ENCODE data around the gene CBY2. TPM values are rescaled to one million over a fixed set of nuclear protein-coding genes. Genes with fewer than 3 reads are reported as not detected.

CBY2 gene
- total RNA-seq, 4 donors from 2014 or later = not detected

DNA sequence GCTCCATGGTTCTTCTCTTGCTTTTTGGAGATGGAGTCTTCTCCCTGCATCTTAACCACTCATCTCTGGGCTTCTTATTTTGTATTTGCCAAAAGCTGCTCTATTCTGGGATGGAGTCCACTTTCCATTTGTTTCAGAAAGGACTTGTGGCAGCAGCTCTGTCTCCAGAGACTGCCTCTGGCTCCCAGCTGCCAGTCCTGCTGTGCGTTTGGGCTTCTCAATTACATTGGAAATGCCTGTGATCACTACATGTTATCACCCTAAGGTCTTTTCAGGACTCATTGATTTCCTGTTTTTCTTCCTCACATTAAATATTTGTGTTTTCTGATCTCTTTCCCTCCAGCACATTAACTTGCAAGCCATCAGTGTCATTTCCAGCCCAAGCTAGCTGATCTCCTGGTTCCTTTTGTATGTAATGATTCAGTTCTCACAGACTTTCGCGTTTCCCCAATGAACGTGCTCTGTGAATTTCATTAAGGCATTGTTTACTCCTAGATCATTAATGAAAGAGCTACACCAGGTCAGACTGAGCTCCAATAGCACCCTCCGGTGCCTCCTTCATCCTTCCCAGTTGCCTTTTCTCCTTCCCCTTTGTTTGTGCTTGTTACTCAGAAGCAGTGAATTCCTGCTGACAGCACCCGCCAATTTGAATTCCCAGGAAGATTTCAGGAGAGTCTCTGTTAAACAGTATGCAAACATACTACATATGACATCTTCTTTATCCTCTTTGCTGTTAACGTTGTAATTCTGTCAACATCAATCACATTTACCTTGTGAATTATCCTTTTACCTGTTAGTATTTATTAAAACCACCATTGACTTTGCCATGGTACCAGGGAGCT is 3.0 kb downstream of the CBY2 start:
- H3K27me3 ChIP-seq = no peaks in the 10 kb centered on the region
- no peak overlapping the region for H3K27ac ChIP-seq
- no peaks in the 10 kb centered on the region for H3K36me3 ChIP-seq
- no peaks in the 10 kb centered on the region for H3K4me1 ChIP-seq
- DNase-seq = no peak
- H3K4me3 ChIP-seq = no peak overlapping the region
- H3K9me3 ChIP-seq = no peaks in the 10 kb centered on the region
- TF ChIP-seq, protein P1, sequence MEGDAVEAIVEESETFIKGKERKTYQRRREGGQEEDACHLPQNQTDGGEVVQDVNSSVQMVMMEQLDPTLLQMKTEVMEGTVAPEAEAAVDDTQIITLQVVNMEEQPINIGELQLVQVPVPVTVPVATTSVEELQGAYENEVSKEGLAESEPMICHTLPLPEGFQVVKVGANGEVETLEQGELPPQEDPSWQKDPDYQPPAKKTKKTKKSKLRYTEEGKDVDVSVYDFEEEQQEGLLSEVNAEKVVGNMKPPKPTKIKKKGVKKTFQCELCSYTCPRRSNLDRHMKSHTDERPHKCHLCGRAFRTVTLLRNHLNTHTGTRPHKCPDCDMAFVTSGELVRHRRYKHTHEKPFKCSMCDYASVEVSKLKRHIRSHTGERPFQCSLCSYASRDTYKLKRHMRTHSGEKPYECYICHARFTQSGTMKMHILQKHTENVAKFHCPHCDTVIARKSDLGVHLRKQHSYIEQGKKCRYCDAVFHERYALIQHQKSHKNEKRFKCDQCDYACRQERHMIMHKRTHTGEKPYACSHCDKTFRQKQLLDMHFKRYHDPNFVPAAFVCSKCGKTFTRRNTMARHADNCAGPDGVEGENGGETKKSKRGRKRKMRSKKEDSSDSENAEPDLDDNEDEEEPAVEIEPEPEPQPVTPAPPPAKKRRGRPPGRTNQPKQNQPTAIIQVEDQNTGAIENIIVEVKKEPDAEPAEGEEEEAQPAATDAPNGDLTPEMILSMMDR (IDR thresholded peaks at IDR 0.05) = no peak
- TF ChIP-seq POLR2A (IDR thresholded peaks at IDR 0.05) = no peak

GRCh38 chr13:45705918-45706317 is 3.8 kb downstream of the CBY2 start:
- Histone ChIP-seq H3K9me3 (no peaks in the 10 kb centered on the region), H3K4me1 (no peaks in the 10 kb centered on the region), H3K4me3 (no peak overlapping the region), H3K27ac (no peak overlapping the region), H3K27me3 (no peaks in the 10 kb centered on the region), H3K36me3 (no peaks in the 10 kb centered on the region)
- DNase-seq = no peak
- TF ChIP-seq, protein P1 (IDR thresholded peaks at IDR 0.05) = no peak
- TF ChIP-seq POLR2A (IDR thresholded peaks at IDR 0.05) = no peak

- H3K36me3 ChIP-seq = no peaks in the 10 kb centered on the region
- no peak for TF ChIP-seq POLR2A (IDR thresholded peaks at IDR 0.05)
- TF ChIP-seq, protein P1 (IDR thresholded peaks at IDR 0.05) = no peak
- H3K9me3 ChIP-seq = no peaks in the 10 kb centered on the region
- no peaks in the 10 kb centered on the region for H3K4me1 ChIP-seq
- H3K27ac ChIP-seq = no peak overlapping the region
- DNase-seq = no peak
- no peak overlapping the region for H3K4me3 ChIP-seq
- no peaks in the 10 kb centered on the region for H3K27me3 ChIP-seq
These were observed 5.5 kb downstream of the CBY2 start for GRCh38 chr13:45707516-45708100.

GRCh38 chr13:45711951-45712350 is 9.8 kb downstream of the CBY2 start:
- Histone ChIP-seq H3K4me3 (no peak overlapping the region), H3K36me3 (no peaks in the 10 kb centered on the region), H3K27me3 (no peaks in the 10 kb centered on the region), H3K4me1 (no peaks in the 10 kb centered on the region), H3K27ac (no peak overlapping the region), H3K9me3 (no peaks in the 10 kb centered on the region)
- TF ChIP-seq, protein P1 (IDR thresholded peaks at IDR 0.05) = no peak
- no peak for TF ChIP-seq POLR2A (IDR thresholded peaks at IDR 0.05)
- no peak for DNase-seq

GRCh38 chr13:45713106-45713690 is 11.1 kb downstream of the CBY2 start:
- Histone ChIP-seq H3K4me3 (no peak overlapping the region), H3K27ac (no peak overlapping the region), H3K27me3 (no peaks in the 10 kb centered on the region), H3K36me3 (no peaks in the 10 kb centered on the region), H3K4me1 (no peaks in the 10 kb centered on the region), H3K9me3 (no peaks in the 10 kb centered on the region)
- no peak for DNase-seq
- TF ChIP-seq, protein P1 (IDR thresholded peaks at IDR 0.05) = no peak
- no peak for TF ChIP-seq POLR2A (IDR thresholded peaks at IDR 0.05)
